NB4 (cell line): ENCODE data around the gene PHOSPHO2.

Experiments
- CTCF ChIP-seq: IDR thresholded peaks from one replicate; pipeline ENCODE4 v1.5.1; 2012; ENCODE audit warnings: low read depth, low read length
- MAX ChIP-seq: IDR thresholded peaks from 2 replicates; pipeline ENCODE4 v1.6.1; 2011; ENCODE audit warnings: low read depth, low read length
- MYC ChIP-seq: IDR thresholded peaks from 2 replicates; pipeline ENCODE4 v1.6.1; 2011; ENCODE audit warnings: low read depth, low read length
- POLR2A ChIP-seq: IDR thresholded peaks from 2 replicates; pipeline ENCODE4 v1.6.1; 2011; ENCODE audit warnings: mild to moderate bottlenecking; ENCODE audit not compliant: insufficient read length; ENCODE audit errors: extremely low read depth

GRCh38 chr2:169705927-169706326, 11.7 kb downstream of the PHOSPHO2 start:
- no peak for TF ChIP-seq CTCF
- TF ChIP-seq POLR2A: no peak
- TF ChIP-seq MAX: no peak
- no peak for TF ChIP-seq MYC
